Left renal cortex interstitium (tissue), 4 donors: ENCODE measurements around the gene SPON1. TPM values are rescaled to one million over a fixed set of nuclear protein-coding genes. Genes with fewer than 3 reads are reported as not detected.
"Not testable (repeated sequence)": the region's sequence is repeated elsewhere in the genome, so short reads cannot be mapped to it uniquely, and the experiment has no call there.

ENCODE experiments used
- DNase-seq, 4 donors: peaks; one replicate each; pipeline ENCODE4 v3.0.0-alpha.2; 2013; ENCODE audit warnings: low read depth in 4 of 4, low spot score in 2 of 4, missing footprints in 1 of 4
- polyA plus RNA-seq, 4 donors: library from polyadenylated mRNA; unstranded; fragments of 120-200 nt; gene quantifications; one replicate each; pipeline ENCODE4 v1.2.1, GENCODE V29; 2013; ENCODE audit not compliant: insufficient read length in 4 of 4

The SPON1 gene
- polyA plus RNA-seq, 4 donors: 67.6 to 95.2 (median 79.3) TPM

- no peak for DNase-seq
These were observed 267.9 kb downstream of the SPON1 start for GRCh38 chr11:14230407-14230806.

GRCh38 chr11:14232652-14233051 is 270.1 kb downstream of the SPON1 start:
- DNase-seq: no peak

GRCh38 chr11:14234446-14234845 is 271.9 kb downstream of the SPON1 start:
- DNase-seq: no peak

GRCh38 chr11:14235701-14236100 is 273.2 kb downstream of the SPON1 start:
- DNase-seq: no peak

- no peak for DNase-seq
These were observed 275.0 kb downstream of the SPON1 start for GRCh38 chr11:14237444-14237961.

- no peak for DNase-seq
These were observed 277.7 kb downstream of the SPON1 start for GRCh38 chr11:14240221-14240620.

GRCh38 chr11:14240951-14241350 is 278.4 kb downstream of the SPON1 start:
- DNase-seq: no peak

- no peak for DNase-seq
These were observed 279.7 kb downstream of the SPON1 start for GRCh38 chr11:14242187-14242586.

GRCh38 chr11:14242733-14243132 is 280.2 kb downstream of the SPON1 start:
- no peak for DNase-seq

- no peak for DNase-seq
These were observed 282.4 kb downstream of the SPON1 start for GRCh38 chr11:14244926-14245325.

- DNase-seq: no peak
These were observed 282.9 kb downstream of the SPON1 start for GRCh38 chr11:14245444-14245843.

- DNase-seq: peak in 1 of 4 donors; percentile 3
These were observed 286.1 kb downstream of the SPON1 start for GRCh38 chr11:14248580-14248981.

- DNase-seq: peak in 3 of 4 donors; percentile 28 to 48 (median 29)
These were observed 286.8 kb downstream of the SPON1 start for GRCh38 chr11:14249121-14249963.

- no peak for DNase-seq
These were observed 289.2 kb downstream of the SPON1 start for GRCh38 chr11:14251754-14252153.

- not testable (repeated sequence) for DNase-seq
These were observed 290.0 kb downstream of the SPON1 start for GRCh38 chr11:14252501-14252900.

GRCh38 chr11:14253421-14253820 is 290.9 kb downstream of the SPON1 start:
- DNase-seq: no peak

- DNase-seq: no peak
These were observed 291.3 kb downstream of the SPON1 start for GRCh38 chr11:14253840-14254239.

- no peak for DNase-seq
These were observed 292.2 kb downstream of the SPON1 start for GRCh38 chr11:14254533-14255237.

- no peak for DNase-seq
These were observed 292.7 kb downstream of the SPON1 start for GRCh38 chr11:14255238-14255534.

GRCh38 chr11:14258221-14258935 is 295.9 kb downstream of the SPON1 start:
- no peak for DNase-seq

- no peak for DNase-seq
These were observed 296.8 kb downstream of the SPON1 start for GRCh38 chr11:14259186-14259784.
